Testis (tissue), 2 donors: ENCODE results near the gene SLC38A1.

Experiments used
- POLR2A ChIP-seq: fragments of 450-650 bp; IDR thresholded peaks from one replicate; pipeline ENCODE4 v1.6.1; 2017; ENCODE audit warnings: antibody characterized with exemption, mild to moderate bottlenecking, moderate library complexity
- TF ChIP-seq, protein P1 (sequence below), 3 experiments: fragments of 450-650 bp in 2 of 3; fragments of 200-600 bp in 1 of 3; sonication (generic) in 1 of 3; IDR thresholded peaks; one replicate each; pipeline ENCODE4 v1.5.1; 2016 to 2019; ENCODE audit warnings: antibody characterized with exemption in 3 of 3, mild to moderate bottlenecking in 2 of 3, moderate library complexity in 1 of 3

GRCh38 chr12:46134205-46134811 is 134.5 kb downstream of the SLC38A1 start:
- TF ChIP-seq, protein P1, sequence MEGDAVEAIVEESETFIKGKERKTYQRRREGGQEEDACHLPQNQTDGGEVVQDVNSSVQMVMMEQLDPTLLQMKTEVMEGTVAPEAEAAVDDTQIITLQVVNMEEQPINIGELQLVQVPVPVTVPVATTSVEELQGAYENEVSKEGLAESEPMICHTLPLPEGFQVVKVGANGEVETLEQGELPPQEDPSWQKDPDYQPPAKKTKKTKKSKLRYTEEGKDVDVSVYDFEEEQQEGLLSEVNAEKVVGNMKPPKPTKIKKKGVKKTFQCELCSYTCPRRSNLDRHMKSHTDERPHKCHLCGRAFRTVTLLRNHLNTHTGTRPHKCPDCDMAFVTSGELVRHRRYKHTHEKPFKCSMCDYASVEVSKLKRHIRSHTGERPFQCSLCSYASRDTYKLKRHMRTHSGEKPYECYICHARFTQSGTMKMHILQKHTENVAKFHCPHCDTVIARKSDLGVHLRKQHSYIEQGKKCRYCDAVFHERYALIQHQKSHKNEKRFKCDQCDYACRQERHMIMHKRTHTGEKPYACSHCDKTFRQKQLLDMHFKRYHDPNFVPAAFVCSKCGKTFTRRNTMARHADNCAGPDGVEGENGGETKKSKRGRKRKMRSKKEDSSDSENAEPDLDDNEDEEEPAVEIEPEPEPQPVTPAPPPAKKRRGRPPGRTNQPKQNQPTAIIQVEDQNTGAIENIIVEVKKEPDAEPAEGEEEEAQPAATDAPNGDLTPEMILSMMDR (IDR thresholded peaks at IDR 0.05) = no peak
- no peak for TF ChIP-seq POLR2A
